ENCODE results near the gene CDSN. TPM values are rescaled to one million over a fixed set of nuclear protein-coding genes. Genes with fewer than 3 reads are reported as not detected.

CDSN gene, protein sequence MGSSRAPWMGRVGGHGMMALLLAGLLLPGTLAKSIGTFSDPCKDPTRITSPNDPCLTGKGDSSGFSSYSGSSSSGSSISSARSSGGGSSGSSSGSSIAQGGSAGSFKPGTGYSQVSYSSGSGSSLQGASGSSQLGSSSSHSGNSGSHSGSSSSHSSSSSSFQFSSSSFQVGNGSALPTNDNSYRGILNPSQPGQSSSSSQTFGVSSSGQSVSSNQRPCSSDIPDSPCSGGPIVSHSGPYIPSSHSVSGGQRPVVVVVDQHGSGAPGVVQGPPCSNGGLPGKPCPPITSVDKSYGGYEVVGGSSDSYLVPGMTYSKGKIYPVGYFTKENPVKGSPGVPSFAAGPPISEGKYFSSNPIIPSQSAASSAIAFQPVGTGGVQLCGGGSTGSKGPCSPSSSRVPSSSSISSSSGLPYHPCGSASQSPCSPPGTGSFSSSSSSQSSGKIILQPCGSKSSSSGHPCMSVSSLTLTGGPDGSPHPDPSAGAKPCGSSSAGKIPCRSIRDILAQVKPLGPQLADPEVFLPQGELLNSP
- not detected in 5 replicates for total RNA-seq (2022; extraction: Qiagen RNA extraction; ENCODE audit: low read depth)

DNA sequence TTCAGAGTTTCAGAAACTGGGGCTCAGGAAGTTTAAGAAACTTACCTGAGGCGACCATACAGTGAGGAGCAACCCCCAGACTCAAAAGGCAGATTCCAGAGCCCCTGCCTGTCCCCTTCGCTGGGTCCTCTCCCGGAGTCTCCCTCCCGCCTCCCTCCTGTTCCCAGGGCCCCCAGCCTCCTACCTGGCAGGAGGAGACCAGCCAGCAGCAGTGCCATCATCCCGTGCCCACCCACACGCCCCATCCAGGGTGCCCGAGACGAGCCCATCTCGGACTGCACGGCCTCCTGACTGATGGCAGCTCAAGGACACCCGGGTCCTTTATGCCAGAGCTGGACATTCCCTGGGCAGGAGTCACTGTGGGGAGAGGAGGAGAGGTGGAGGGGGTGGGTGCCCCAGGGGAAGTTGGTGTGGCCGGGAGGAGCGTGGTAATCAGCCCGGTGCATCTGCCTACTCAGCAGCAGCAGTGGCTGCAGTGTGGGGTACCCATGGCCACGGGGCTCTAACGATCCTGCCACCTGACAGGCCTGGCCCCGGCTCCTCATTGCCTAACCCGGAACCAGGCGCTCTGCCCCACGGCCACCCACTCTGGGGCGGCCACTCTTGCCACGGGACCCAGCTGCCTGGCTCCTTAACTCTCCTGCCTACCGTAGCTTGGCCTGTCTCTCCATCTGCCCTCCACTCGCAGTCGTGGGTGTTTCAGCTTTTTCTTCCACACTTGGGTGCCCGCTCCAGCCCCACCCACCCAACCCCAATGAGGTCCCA lies at the start of gene CDSN:
Gene CDSN (minus strand): TSS at position 296 of the 765 bp plus-strand sequence. CDS start 27 bp downstream, at position 269.

DNA sequence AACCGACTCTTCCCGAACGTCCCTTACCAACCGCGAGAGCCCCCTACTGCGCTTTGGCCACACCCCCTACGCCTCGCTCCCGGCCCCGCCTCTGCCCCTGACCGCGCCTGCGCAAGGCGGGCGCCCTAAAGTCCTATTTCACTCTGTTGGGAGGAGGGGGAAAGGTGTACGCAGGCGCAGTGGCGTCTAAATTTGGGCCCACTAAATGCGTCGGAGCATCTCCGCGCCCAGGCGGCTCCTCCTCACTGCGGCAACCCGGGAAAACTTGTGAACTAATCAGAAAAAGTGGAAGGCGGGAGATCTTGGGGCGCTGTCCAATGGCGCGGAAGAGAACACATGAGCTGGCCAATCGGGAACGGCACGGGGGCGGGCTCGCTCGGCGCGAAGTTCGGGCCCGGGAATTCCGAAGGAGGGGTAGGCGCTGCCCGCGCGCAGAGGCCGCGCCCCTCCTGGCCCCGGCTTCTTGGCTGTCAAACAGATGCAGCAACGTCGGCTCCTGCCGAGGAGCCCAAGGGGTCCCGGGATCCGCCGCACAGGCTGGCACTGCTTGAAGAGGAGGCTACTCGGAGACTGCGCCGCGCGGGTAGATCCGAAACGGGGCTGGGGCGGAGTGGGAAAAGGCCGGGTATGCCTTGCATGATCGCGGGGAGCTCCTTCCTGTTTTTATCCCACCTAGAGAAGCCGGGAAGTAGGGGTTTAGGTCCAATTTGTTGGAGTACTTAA lies 38.1 kb upstream of the CDSN start, which contains the start of gene TCF19:
Gene TCF19 (plus strand): TSS at position 450 of the 723 bp plus-strand sequence. CDS start 881 bp downstream, outside the sequence.

DNA sequence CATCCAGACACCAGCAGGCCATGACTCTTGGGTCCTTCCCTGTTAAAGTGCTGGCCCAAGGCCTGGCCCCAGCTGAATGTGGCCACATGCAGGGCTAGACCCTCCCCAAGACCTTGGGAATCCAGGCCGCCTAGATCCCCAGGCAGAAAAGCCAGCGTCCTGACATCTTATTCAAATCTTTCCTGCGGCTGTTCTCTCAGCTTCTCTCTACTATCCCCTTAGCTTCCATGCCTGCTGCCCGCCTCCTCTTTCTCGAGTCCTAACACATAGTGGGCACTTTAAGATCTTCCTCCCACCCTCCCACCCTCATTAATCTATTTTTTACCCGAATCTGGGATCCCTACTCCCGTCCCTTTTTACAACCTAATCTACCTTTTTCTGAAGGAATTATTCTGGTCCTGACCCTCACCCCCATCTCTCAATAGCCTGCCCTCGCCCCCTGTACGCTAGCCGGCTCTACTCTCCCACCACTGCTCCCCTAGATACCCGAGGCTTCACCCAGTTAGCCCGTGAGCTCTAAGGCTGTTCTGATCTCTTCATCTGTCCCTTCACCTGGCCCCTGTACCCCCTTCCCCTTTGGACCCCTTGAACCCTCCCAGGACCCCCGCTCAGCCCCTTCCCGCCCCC lies 37.4 kb upstream of the CDSN start, which contains the start of gene CCHCR1:
Gene CCHCR1 (minus strand): TSS at position 290 of the 627 bp plus-strand sequence. CDS start 202 bp downstream, at position 88.

DNA sequence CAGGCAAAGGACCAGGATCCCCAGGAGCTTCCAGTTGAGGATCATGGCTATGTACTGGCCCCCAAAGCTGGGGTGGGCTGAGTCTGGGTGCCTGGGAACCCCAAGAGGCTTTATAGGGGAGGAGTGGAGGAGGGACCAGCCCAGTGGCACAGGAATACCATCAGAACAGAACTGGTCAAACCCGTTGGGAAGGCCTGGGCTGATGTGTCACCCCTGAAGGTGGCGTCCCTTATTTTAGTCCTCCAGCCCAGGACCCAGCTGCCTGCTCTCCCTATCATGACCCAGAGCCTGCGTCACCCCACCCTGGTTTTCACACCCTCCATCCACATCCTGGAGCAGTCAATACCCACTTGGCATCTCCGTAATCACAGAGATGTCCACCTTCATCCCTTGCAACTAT lies 18.7 kb upstream of the CDSN start, which contains the start of gene PSORS1C2:
Gene PSORS1C2 (minus strand): TSS at position 85 of the 400 bp plus-strand sequence. CDS start 40 bp downstream, at position 45.

DNA sequence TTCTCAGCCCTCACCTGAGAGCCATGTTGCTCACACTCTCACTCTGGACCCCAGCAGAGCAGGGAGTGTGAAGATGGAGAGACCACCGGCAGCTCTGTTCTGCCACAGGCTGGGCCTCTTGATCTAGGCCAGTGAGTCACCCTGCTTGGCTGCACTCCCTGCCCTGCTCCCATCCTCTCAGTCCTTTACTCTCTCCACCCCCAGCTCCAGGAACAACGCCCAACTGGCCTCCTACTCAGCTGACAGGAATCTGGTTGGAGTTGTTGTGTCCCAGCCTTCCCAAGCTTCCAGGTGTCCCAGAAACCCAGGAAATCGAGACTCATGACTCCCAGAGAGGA lies 5.7 kb downstream of the CDSN start, which contains the start of gene PSORS1C1:
Gene PSORS1C1 (plus strand): TSS at position 260 of the 338 bp plus-strand sequence. CDS start 14,833 bp downstream, outside the sequence.

DNA sequence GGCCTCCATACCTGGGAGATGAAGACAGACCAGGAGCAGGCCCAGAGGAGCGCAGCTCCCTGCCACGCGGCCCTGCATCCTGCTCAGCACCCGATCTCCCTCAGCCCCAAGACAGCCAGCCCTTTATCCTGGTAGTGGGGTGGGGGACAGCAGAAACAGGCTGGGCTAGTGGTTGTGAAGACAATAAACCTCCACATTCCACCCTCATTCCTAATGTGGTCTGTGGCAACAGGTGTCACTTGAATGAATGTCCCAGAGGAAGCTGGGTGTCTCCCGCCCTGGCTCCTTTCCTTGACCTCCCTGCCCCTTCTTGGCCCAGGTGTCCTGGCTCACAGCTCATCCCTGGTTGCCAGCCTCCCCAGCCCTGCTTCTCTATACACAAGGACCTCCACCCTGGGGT lies 7.8 kb downstream of the CDSN start, which contains the start of gene C6orf15:
Gene C6orf15 (minus strand): TSS at position 98 of the 400 bp plus-strand sequence. CDS start 20 bp downstream, at position 78.

Other genes starting within 250 kb of the CDSN start
- gene DDR1, start 235.9 kb downstream of the CDSN start, total RNA-seq (2022; extraction: Qiagen RNA extraction; ENCODE audit: low read depth), result 52.0 to 64.5 TPM (median 60.6 TPM) in 5 replicates
- 18.6 to 23.4 TPM (median 19.9 TPM) in 5 replicates for gene GTF2H4, start 212.2 kb downstream of the CDSN start, total RNA-seq (2022; extraction: Qiagen RNA extraction; ENCODE audit: low read depth)
- 11.0 to 15.5 TPM (median 13.3 TPM) in 5 replicates for gene VARS2, start 206.2 kb downstream of the CDSN start, total RNA-seq (2022; extraction: Qiagen RNA extraction; ENCODE audit: low read depth)
- gene SFTA2, start 188.3 kb downstream of the CDSN start, total RNA-seq (2022; extraction: Qiagen RNA extraction; ENCODE audit: low read depth), result not detected in 5 replicates
- gene MUCL3, start 179.5 kb downstream of the CDSN start, total RNA-seq (2022; extraction: Qiagen RNA extraction; ENCODE audit: low read depth), result 0.03 to 0.09 TPM (median 0.06 TPM) in 4 of 5 replicates, not detected in the other
- gene MUC21, start 136.7 kb downstream of the CDSN start, total RNA-seq (2022; extraction: Qiagen RNA extraction; ENCODE audit: low read depth), result not detected in 5 replicates
- 0.02 TPM in 1 of 5 replicates, not detected in the others for gene MUC22, start 110.0 kb downstream of the CDSN start, total RNA-seq (2022; extraction: Qiagen RNA extraction; ENCODE audit: low read depth)
- gene C6orf15, start 7.9 kb downstream of the CDSN start, total RNA-seq (2022; extraction: Qiagen RNA extraction; ENCODE audit: low read depth), result not detected in 5 replicates
- gene PSORS1C1, start 5.6 kb downstream of the CDSN start, total RNA-seq (2022; extraction: Qiagen RNA extraction; ENCODE audit: low read depth), result 4.4 to 7.5 TPM (median 6.1 TPM) in 5 replicates
- not detected in 5 replicates for gene PSORS1C2, start 18.6 kb upstream of the CDSN start, total RNA-seq (2022; extraction: Qiagen RNA extraction; ENCODE audit: low read depth)
- gene CCHCR1, start 37.4 kb upstream of the CDSN start, total RNA-seq (2022; extraction: Qiagen RNA extraction; ENCODE audit: low read depth), result 6.3 to 7.9 TPM (median 7.7 TPM) in 5 replicates
- 11.9 to 14.7 TPM (median 12.7 TPM) in 5 replicates for gene TCF19, start 38.1 kb upstream of the CDSN start, total RNA-seq (2022; extraction: Qiagen RNA extraction; ENCODE audit: low read depth)
- 7.4 to 10.9 TPM (median 9.5 TPM) in 5 replicates for gene POU5F1, start 50.2 kb upstream of the CDSN start, total RNA-seq (2022; extraction: Qiagen RNA extraction; ENCODE audit: low read depth)
- gene HLA-C, start 151.6 kb upstream of the CDSN start, total RNA-seq (2022; extraction: Qiagen RNA extraction; ENCODE audit: low read depth), result 46.6 to 55.0 TPM (median 51.9 TPM) in 5 replicates
- gene HLA-B, start 236.7 kb upstream of the CDSN start, total RNA-seq (2022; extraction: Qiagen RNA extraction; ENCODE audit: low read depth), result 19.9 to 38.0 TPM (median 25.5 TPM) in 5 replicates